HEK293T (cell line): ENCODE data around the gene CLDND1.

Source experiments
- CTCF ChIA-PET: fragments of 350-600 bp; formaldehyde crosslinking; extraction: SDS; loops from one replicate; lab custom pipeline; 2021; ENCODE audit warnings: antibody characterized with exemption, inconsistent platforms; lab: Yijun Ruan, JAX
- POLR2A ChIA-PET: fragments of 350-600 bp; formaldehyde crosslinking; extraction: SDS; loops from one replicate; lab custom pipeline; 2020; ENCODE audit warnings: antibody characterized with exemption, inconsistent platforms; lab: Yijun Ruan, JAX
- DNase-seq: peaks from one replicate; pipeline ENCODE4 v3.0.0; 2012; ENCODE audit warnings: mixed read lengths; ENCODE audit errors: extremely low spot score
- ARNT ChIP-seq: fragments of 450-650 bp; IDR thresholded peaks from 2 replicates; pipeline ENCODE4 v1.6.1; 2017; ENCODE audit warnings: mild to moderate bottlenecking
- BHLHE40 ChIP-seq: fragments of 450-650 bp; IDR thresholded peaks from 2 replicates; pipeline ENCODE4 v1.6.1; 2016; ENCODE audit warnings: mild to moderate bottlenecking, moderate library complexity, borderline replicate concordance
- CTBP1 ChIP-seq: fragments of 450-650 bp; IDR thresholded peaks from 2 replicates; pipeline ENCODE4 v1.6.1; 2016; ENCODE audit warnings: borderline replicate concordance
- ELF4 ChIP-seq: fragments of 450-650 bp; IDR thresholded peaks from 2 replicates; pipeline ENCODE4 v1.6.1; 2017; ENCODE audit warnings: antibody characterized with exemption
- FOXA1 ChIP-seq: fragments of 450-650 bp; IDR thresholded peaks from 2 replicates; pipeline ENCODE4 v1.6.1; 2016; ENCODE audit warnings: mild to moderate bottlenecking
- FOXK2 ChIP-seq: fragments of 450-650 bp; IDR thresholded peaks from 2 replicates; pipeline ENCODE4 v1.6.1; 2016; ENCODE audit warnings: mild to moderate bottlenecking
- FOXM1 ChIP-seq: fragments of 450-650 bp; IDR thresholded peaks from 2 replicates; pipeline ENCODE4 v1.6.1; 2017; ENCODE audit warnings: mild to moderate bottlenecking, borderline replicate concordance
- HDGF ChIP-seq: fragments of 450-650 bp; IDR thresholded peaks from 2 replicates; pipeline ENCODE4 v1.6.1; 2017; ENCODE audit warnings: antibody characterized with exemption, borderline replicate concordance
- L3MBTL2 ChIP-seq: fragments of 450-650 bp; conservative IDR thresholded peaks from 2 replicates; pipeline ENCODE4 v1.6.1; 2016; ENCODE audit warnings: mild to moderate bottlenecking
- LEF1 ChIP-seq: fragments of 450-650 bp; IDR thresholded peaks from 2 replicates; pipeline ENCODE4 v1.6.1; 2017; ENCODE audit warnings: mild to moderate bottlenecking, borderline replicate concordance
- NFRKB ChIP-seq: fragments of 450-650 bp; IDR thresholded peaks from 2 replicates; pipeline ENCODE4 v1.6.1; 2016; ENCODE audit warnings: mild to moderate bottlenecking, moderate library complexity
- PKNOX1 ChIP-seq: fragments of 450-650 bp; IDR thresholded peaks from 2 replicates; pipeline ENCODE4 v1.6.1; 2016
- SP1 ChIP-seq: fragments of 450-650 bp; IDR thresholded peaks from 2 replicates; pipeline ENCODE4 v1.6.1; 2017
- SUZ12 ChIP-seq: fragments of 450-650 bp; IDR thresholded peaks from 2 replicates; pipeline ENCODE4 v1.6.1; 2016; ENCODE audit warnings: mild to moderate bottlenecking
- TARDBP ChIP-seq: fragments of 450-650 bp; IDR thresholded peaks from 2 replicates; pipeline ENCODE4 v1.6.1; 2016
- ZNF384 ChIP-seq: fragments of 450-650 bp; IDR thresholded peaks from 2 replicates; pipeline ENCODE4 v1.6.1; 2016

The CLDND1 gene

DNA sequence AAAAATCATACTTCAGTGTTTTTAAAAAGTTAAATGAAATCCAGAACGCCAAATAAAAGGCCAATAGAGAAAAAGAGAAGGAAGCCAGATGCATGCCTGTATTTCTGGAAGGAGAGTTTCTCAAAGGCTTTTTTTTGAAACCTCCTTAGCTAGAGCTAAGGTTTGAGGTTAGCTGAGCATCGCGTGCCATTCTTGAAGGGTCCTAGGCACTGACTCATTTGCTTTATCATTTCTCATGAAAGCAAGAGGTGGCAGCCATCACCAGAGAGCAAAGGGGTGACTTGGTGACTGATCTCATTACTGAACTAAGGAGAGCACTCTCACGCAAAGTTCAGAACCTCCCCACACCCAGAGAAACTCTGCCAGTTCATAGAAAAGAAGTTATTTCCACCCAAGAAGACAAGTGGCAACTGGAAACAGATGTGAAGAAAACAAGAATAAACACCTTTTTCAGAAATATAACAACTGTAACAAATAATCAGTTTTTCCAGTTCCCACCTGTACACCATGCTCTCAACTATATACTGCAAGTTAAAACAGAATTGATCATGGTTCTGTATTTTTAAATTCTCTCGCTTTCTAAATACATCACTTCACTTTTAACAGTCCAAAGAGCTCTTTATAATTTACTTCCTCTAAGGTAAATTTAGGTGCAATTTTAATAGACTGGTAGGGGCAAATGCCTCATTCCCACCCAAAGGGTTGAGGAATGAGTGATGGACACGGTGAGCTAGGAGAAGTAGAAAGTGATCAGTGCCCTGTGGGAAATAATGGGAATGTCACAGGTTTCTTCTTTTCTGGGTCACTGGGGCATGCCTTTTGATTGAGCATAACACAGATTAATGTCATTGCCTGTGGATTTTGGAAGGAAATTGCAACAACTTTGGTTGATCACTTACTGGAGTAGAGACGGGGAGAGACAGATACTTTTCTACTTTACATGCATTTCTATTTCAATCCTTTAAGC, 33.7 kb upstream of the CLDND1 start:
- no peak for DNase-seq
- no peak for TF ChIP-seq SUZ12
- TF ChIP-seq ARNT: no peak
- no peak for TF ChIP-seq TARDBP
- no peak for TF ChIP-seq LEF1
- no peak for TF ChIP-seq SP1
- TF ChIP-seq FOXK2: no peak
- TF ChIP-seq L3MBTL2: no peak
- TF ChIP-seq PKNOX1: no peak
- TF ChIP-seq FOXA1: no peak
- TF ChIP-seq ZNF384: no peak
- CTCF ChIA-PET: no interaction called here
- POLR2A ChIA-PET: no interaction called here

DNA sequence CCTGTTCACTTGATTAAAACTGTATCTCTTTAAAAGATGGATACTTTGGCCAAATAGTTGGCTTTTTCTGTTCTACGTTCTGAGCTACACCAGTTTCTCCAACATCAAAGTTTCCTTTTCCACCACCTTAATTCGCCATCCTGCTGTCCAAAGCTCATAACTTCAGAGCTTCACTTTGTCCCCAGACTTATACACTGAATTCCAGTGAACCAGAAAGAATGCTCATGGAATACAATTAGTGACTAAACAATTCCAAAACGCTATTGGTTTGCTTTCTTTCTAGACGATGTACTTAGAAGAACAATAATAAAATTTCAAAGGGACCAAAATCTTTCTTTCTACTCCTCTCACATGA, 32.3 kb upstream of the CLDND1 start:
- ChIA-PET POLR2A (no interaction called here), CTCF (no interaction called here)
- no peak for DNase-seq
- TF ChIP-seq HDGF: no peak
- TF ChIP-seq LEF1: no peak
- TF ChIP-seq FOXA1: no peak
- no peak for TF ChIP-seq FOXK2
- no peak for TF ChIP-seq SP1
- TF ChIP-seq CTBP1: no peak
- TF ChIP-seq SUZ12: no peak
- TF ChIP-seq NFRKB: no peak
- TF ChIP-seq TARDBP: no peak
- TF ChIP-seq PKNOX1: no peak
- no peak for TF ChIP-seq FOXM1
- no peak for TF ChIP-seq ELF4
- no peak for TF ChIP-seq L3MBTL2
- TF ChIP-seq ARNT: no peak

GRCh38 chr3:98554580-98554979, 31.9 kb upstream of the CLDND1 start:
- CTCF ChIA-PET: no interaction called here
- TF ChIP-seq FOXA1 (no peak), ELF4 (no peak), ZNF384 (no peak), ARNT (no peak), FOXK2 (no peak)
- POLR2A ChIA-PET: no interaction called here
- no peak for DNase-seq

DNA sequence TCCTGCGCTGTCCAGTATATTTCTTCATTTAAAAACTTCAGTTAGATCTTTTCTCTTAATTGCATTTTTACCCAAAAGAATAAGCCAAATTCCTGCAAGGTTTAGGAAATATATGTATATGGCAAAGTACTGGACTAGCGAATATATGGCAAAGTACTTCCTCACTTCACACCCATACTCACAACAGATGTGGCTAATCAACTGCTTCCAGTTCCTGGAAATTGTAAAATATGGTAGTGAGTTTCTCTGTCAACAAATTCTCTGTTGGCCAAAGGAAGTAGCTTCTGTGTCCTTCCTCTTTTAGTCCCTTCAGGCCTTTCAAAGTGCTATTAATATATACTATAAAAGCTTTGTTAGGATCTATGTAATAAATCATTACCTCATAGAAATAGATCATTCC, 31.1 kb upstream of the CLDND1 start:
- TF ChIP-seq ZNF384: no peak
- TF ChIP-seq TARDBP: no peak
- no peak for TF ChIP-seq PKNOX1
- no peak for TF ChIP-seq FOXK2
- TF ChIP-seq CTBP1: no peak
- DNase-seq: no peak
- ChIA-PET CTCF (no interaction called here), POLR2A (interaction anchor here (1.1 kb wide), 1 partner anchor 1739 kb away, joined by 4 read pairs; the partner anchor contains the start of gene EPHA6)

GRCh38 chr3:98553021-98553563, 30.4 kb upstream of the CLDND1 start:
- TF ChIP-seq ELF4: no peak
- TF ChIP-seq HDGF: no peak
- TF ChIP-seq ARNT: no peak
- TF ChIP-seq CTBP1: no peak
- no peak for TF ChIP-seq FOXA1
- no peak for TF ChIP-seq NFRKB
- no peak for TF ChIP-seq SUZ12
- no peak for TF ChIP-seq PKNOX1
- no peak for TF ChIP-seq L3MBTL2
- TF ChIP-seq LEF1: no peak
- CTCF ChIA-PET: no interaction called here
- POLR2A ChIA-PET: interaction anchor here (1.1 kb wide), 1 partner anchor 1739 kb away, joined by 4 read pairs; the partner anchor contains the start of gene EPHA6
- no peak for DNase-seq

- POLR2A ChIA-PET: no interaction called here
- CTCF ChIA-PET: no interaction called here
- no peak for DNase-seq
- TF ChIP-seq FOXM1: no peak
- TF ChIP-seq FOXA1: no peak
- TF ChIP-seq CTBP1: no peak
- no peak for TF ChIP-seq L3MBTL2
- TF ChIP-seq BHLHE40: no peak
- TF ChIP-seq TARDBP: no peak
- no peak for TF ChIP-seq ZNF384
- no peak for TF ChIP-seq PKNOX1
- no peak for TF ChIP-seq FOXK2
- TF ChIP-seq NFRKB: no peak
- TF ChIP-seq SP1: no peak
Measured at GRCh38 chr3:98552232-98553020, 29.7 kb upstream of the CLDND1 start.
